NCI-H82 treated with DMSO at 0.1 percent for 48 hours (cell line): ENCODE data around the gene ARMS2.

Source experiments
- DNase-seq: peaks from one replicate; lab custom pipeline; 2025; ENCODE audit not compliant: unreplicated experiment; lab: John Stamatoyannopoulos, UW

The ARMS2 gene

DNA sequence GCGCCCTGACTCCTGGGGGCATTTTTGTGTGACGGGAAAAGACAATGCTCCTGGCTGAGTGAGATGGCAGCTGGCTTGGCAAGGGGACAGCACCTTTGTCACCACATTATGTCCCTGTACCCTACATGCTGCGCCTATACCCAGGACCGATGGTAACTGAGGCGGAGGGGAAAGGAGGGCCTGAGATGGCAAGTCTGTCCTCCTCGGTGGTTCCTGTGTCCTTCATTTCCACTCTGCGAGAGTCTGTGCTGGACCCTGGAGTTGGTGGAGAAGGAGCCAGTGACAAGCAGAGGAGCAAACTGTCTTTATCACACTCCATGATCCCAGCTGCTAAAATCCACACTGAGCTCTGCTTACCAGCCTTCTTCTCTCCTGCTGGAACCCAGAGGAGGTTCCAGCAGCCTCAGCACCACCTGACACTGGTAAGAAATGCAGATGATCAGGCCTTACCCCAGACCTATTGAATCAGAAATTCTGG lies at the start of gene ARMS2:
TSS of gene ARMS2 (plus strand) at position 51 of the 478 bp plus-strand sequence. CDS start at position 126, 75 bp downstream.
- DNase-seq, result no peak

- DNase-seq, result no peak
Observed at GRCh38 chr10:122407375-122408125, 46.9 kb upstream of the ARMS2 start.

DNA sequence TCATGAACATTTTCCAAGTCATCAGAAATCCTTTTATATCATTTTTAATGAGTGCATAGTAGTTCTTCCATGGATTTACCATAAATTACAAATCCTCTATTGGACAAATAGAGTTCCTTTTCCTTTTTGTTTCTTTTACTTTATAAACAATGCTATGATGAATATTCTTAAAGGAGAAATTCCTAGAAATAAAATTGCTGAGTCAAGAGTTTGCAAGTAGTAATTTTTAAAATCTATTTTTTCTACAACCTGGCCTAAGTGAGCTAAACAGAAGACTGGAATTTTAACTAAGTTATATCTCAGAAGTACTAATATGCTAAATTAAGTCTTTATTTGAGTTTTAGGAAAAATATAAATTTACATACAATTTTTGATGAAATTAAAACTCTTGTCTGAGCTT lies 41.1 kb upstream of the ARMS2 start:
- no peak for DNase-seq

GRCh38 chr10:122417667-122418066 lies 36.8 kb upstream of the ARMS2 start:
- no peak for DNase-seq

GRCh38 chr10:122419016-122419415 lies 35.4 kb upstream of the ARMS2 start:
- DNase-seq, result no peak

- DNase-seq, result no peak
Observed at GRCh38 chr10:122419876-122420623, 34.4 kb upstream of the ARMS2 start.

DNA sequence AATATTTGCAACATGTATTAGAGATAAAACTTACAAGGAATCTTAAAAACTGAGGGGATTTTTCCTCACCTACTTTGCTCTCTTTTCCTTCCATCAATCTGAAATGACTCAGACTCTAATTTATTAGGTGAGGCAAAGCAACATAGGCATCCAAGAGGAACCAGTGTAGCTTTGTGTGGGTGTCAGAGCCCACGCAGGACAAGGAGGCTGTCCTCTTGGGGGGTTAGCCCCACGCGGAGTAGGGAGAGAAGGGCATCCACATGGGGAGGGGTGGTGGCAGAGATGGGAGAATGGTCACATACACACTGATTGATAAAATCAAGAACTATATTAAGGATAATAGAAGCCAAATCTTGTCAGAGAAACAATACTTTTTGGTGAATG lies 33.8 kb upstream of the ARMS2 start:
- no peak for DNase-seq

GRCh38 chr10:122421054-122421625 lies 33.3 kb upstream of the ARMS2 start:
- DNase-seq, result no peak

DNA sequence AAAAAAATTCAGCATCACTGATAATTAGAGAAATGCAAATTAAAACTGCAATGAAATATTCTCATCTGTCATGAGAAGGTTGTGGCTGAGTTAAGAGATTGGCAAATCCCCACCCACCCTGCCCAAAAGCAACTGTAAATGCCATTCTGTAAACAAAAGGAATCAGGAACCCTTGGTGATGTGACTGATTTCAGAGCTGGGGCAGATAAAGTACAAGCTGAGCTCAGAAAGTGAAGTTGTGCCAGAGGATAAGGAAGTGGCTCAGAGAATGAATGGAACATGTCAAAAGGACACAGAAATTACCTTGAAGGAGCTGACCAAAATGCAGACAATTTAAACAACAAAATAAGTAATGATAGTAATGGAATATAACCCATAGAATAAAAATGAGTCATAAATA lies 32.7 kb upstream of the ARMS2 start:
- DNase-seq, result no peak

GRCh38 chr10:122422266-122422989 lies 32.0 kb upstream of the ARMS2 start:
- no peak for DNase-seq

GRCh38 chr10:122424059-122424458 lies 30.4 kb upstream of the ARMS2 start:
- DNase-seq, result no peak

- DNase-seq, result no peak
Observed at GRCh38 chr10:122426829-122427228, 27.6 kb upstream of the ARMS2 start.

DNA sequence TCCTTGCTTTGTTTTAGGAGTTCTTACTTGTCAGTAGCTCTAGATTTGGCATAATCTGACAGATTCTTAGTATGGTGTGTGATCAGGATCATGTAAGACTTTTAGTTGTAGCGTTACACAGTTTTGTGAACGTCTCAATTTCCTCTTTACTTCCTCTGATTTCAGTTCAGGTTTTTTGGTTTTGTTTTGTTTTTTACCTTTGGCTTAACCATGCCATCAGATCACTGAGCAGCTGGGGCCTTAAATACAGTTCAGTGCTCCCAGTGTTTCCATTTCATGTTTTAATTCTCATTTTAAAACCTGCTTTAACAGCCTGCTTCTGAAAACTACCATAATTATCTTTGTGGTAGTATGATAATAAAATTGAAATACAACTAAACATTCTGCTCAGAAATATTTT lies 27.2 kb upstream of the ARMS2 start:
- DNase-seq, result no peak

GRCh38 chr10:122435212-122435827 lies 19.1 kb upstream of the ARMS2 start:
- DNase-seq, result no peak

DNA sequence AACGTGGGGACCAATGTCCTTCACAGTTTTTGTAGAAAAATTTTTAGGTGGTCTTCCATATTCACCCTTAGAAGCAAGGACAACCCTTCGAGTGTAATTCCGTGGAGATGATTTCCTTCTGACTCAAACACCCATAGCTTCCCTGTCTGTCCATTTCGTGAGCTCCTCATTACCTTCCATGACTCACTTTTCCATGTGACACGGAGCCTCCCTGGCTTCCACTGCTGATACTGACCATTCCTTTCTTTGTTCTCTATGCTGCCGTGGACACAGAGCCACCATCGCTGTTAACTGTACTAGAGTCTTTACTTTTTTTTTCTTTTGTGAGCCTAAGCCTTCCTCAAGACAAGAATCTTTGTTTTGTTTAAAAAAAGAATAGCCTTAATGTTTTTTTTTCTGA lies 12.5 kb upstream of the ARMS2 start:
- no peak for DNase-seq

DNA sequence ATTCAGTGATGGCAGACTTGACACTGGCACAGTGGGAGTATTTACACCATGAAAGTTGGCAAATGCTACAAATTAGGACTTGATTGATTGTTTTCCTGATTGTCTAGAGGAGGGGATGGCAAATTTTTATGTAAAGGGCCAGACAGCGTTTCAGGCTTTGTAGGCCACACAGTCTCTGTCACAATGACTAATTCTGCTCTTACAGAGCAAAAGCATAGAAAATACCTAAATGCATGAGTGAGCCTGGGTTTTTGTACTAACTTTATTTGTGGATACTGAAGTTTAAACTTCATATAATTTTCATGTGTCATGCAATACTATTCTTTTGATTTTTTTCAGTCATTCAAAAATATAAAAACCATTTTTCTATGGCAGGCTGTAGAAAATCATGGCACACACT lies 9.0 kb upstream of the ARMS2 start:
- DNase-seq, result no peak

DNA sequence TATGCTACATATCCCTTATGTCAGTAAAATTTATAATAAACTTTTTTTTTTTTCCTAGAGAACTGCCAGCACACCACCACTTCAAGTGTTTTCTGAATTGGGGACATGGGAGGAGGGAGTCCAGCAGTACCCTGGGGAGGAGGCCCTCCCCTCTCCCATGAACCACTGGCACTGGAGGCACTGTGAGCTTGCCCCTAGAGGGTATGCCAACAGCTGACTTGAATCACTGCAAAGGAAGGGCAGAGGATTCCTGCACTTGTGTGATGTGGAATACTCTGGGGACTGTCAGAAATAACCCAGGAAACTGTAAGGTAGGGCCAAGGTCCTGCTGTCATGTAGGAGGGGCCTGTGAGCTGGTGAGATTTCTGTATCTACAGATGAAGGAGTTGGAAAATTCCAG lies 8.5 kb upstream of the ARMS2 start:
- DNase-seq, result no peak

- DNase-seq, result no peak
Observed at GRCh38 chr10:122446668-122447423, 7.6 kb upstream of the ARMS2 start.

DNA sequence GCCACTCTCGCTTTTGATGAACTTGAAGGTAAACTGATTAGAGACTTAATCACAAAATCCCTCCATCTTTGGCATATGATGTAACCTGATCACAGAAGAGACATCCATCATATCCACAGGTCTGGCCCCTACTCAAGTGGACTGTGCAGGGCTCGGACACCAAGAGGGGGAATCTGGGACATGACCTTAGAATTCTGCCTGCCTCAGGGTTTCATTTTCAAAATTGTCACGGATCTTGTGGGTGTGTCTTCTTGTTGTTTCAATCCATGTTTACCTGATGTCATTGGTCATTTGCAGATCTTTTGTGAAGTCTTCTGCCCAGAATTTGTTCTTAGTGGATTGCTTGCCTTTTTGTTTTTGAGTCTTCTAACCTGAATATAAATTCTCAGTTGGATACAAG lies 5.9 kb upstream of the ARMS2 start:
- no peak for DNase-seq

DNA sequence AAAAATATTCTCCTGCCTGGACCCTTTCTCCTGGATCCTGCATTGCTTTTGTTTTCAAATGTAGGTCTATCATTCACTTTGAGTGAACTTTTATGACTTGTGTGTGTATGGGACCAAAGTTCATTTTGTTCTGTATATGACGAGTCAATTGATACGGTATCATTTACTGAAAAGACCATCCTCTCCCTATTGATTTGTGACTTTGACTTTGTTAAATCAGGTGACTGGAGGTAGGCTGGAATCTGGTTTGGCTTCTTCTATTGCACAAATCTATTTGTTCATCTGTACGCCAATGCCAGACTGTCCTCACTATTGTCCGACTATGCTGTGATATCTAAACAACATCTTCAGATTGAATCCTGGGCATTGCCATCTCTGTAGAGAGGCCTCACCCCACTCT lies 5.3 kb upstream of the ARMS2 start:
- no peak for DNase-seq
